Tongue (tissue), 2 donors: ENCODE measurements around the gene INPP5A. TPM values are rescaled to one million over a fixed set of nuclear protein-coding genes. Genes with fewer than 3 reads are reported as not detected.

Source experiments
- DNase-seq: peaks from one replicate; pipeline ENCODE4 v3.0.0-alpha.2; 2015
- total RNA-seq: library from RNA; depleted of rRNA; stranded (reverse); fragments of >200 nt; gene quantifications from one replicate; pipeline ENCODE4 v1.2.3, GENCODE V29; 2014

INPP5A gene
- total RNA-seq, 1 donor from 2014 or later, result 115 TPM

GRCh38 chr10:132535065-132535651 is 2.4 kb upstream of the INPP5A start:
- DNase-seq, result no peak

- DNase-seq, result peak; percentile 38
Measured at GRCh38 chr10:132536241-132536876, 1.2 kb upstream of the INPP5A start.

GRCh38 chr10:132536877-132537683 is 507 bp upstream of the INPP5A start:
- DNase-seq, result peak; percentile 100

DNA sequence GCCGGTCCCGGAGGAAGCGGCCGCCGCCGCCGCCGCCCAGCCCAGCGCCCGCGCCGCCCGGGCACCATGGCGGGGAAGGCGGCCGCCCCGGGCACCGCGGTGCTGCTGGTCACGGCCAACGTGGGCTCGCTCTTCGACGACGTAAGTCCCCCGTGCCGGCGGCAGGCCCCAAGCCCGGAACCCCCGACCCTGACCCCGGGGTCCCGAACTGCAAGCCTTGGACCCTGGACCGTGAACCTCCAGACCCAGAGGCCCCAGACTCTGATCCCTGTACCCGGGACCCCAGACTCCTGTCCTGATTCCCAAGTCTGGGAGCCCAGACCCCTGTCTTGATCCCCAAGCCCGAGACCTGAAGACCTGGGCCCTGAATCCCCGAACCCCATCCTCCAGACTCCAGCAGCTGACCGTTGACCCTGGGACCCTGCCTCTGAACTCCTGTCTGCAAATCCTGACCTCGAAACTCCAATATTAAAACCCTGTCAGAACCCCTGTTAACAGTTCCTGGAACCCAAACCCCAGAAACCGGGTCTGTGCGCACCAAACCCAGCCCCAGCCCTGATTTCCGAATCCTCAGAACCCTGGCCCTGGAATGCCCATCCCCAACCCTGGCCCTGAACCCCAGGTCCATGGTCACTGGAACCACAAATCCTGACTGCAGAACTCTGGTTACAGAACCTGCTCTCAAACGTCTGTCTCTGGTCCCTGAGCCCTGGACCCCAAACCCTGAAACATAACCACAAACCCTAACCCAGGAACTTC is 623 bp downstream of the INPP5A start:
- DNase-seq, result no peak

DNA sequence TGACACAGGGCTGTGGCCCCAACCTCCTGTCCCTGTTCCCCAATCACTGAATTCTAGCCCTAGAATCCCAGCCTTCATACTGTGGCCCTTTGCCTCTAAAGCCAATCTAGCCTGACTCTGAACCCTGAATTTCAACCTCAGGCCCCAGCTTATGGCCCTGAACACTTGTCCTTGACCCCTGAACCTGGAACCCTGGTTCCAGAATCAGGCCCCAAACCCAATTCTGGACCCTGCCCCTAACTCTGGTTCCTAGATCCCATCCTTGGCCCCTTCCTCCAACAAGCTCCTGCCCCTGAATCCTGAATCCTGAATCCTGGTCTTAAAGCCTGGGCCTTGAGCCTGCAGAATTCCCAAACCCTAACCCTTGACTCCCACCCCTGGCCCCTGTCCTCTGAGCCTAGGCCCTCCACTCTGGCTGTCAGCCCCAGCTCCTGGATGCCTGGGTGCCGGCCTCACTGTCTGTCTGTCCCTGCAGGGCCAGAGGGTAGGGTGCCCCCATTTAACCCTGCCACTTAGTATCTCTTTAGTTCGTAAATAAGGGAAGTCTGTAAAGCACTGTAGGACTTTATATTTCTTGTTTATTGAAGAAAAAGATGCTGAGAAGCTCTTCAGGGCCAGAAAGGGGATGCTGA is 1.3 kb downstream of the INPP5A start:
- no peak for DNase-seq

DNA sequence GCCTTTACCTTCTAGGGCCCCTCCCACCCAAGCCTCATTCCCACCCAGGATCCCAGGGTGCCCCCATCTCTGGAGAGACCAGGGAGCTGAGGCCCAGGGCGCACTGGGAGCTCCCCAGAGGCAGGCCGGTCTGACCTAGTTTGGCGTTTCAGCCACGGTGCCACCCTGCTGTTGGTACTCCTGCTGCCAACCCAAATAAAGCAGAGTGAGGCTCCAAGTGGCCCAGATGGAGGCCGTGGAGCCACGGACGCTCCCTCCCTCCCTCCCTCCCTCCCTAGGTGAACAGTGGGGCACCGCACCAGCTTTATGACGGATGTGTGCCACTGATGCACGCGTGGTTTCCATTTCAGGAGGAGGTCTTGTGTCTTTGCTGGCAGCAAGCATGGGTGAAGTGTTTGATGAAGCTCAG is 1.8 kb downstream of the INPP5A start:
- no peak for DNase-seq

DNA sequence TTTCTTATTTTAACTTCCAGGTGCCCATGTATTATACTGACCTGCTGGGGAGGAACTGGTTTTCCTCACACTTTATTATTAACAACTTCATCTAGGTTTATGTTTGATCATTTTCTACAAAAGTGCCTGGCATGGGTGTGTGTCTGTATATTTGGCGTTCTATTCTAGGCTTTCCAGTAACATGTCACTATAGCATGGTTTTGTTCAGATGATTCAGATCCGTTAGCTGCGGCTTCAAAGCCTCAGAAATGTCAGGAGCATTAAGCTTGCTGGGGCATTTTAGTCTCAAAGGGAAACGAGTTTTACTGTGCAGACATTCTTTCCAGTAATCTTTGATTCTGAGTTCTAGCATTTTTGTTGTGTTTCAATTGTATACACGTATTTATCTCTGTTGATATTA is 2.3 kb downstream of the INPP5A start:
- no peak for DNase-seq

GRCh38 chr10:132540456-132540855 is 2.9 kb downstream of the INPP5A start:
- peak; percentile 46 for DNase-seq

- no peak for DNase-seq
Measured at GRCh38 chr10:132541129-132541528, 3.5 kb downstream of the INPP5A start.

- no peak for DNase-seq
Measured at GRCh38 chr10:132541601-132542011, 4.0 kb downstream of the INPP5A start.

DNA sequence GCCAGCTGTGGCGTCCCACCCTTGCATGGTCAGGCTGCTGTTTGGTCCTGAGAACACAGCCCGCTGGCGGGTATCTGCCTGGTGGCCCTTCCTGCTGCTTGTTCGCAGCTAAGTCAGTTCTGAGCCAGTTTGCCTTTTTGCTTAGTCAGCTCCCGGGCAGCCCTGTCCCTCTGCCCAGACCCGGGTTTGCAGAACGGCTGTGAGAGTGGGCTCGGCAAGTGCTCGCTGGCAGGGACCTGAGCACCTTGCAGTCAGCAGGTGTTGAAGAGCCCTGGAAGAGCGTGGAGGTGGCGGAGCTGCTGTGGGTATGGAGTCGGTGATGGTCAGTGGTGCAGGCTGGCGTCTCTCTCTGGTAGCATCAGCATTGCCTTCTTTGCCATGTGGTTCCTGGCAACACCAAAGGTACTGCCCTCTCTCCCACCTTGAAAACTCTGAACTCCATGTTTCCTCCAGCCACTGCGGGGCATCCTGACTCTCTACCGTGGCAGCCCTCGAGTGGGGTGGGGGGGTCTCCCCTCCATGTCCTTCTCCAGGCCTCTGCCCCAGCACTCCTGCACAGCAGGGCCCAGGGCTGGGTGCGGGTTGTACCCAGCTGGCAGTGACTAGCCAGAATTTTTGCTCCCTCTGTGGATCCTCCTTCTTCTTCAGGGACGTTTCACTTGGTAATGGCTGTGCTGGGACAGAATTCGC is 4.6 kb downstream of the INPP5A start:
- DNase-seq, result no peak

DNA sequence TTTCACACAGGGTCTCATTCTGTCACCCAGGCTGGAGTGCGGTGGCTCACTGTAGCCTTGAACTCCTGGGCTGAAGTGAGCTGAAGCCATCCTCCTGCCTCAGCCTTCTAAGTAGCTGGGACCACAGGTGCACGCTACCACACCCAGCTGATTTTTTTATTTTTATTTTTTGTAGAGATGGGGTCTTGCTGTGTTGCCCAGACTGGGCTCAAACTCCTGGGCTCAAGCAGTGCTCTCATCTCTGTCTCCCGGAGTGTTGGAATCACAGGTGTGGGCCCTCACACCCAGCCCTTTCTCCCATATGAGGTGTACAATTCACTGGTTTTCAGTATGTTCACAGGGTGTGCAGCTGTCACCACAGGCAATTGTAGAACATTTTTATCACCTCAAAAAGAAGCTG is 5.2 kb downstream of the INPP5A start:
- no peak for DNase-seq

DNA sequence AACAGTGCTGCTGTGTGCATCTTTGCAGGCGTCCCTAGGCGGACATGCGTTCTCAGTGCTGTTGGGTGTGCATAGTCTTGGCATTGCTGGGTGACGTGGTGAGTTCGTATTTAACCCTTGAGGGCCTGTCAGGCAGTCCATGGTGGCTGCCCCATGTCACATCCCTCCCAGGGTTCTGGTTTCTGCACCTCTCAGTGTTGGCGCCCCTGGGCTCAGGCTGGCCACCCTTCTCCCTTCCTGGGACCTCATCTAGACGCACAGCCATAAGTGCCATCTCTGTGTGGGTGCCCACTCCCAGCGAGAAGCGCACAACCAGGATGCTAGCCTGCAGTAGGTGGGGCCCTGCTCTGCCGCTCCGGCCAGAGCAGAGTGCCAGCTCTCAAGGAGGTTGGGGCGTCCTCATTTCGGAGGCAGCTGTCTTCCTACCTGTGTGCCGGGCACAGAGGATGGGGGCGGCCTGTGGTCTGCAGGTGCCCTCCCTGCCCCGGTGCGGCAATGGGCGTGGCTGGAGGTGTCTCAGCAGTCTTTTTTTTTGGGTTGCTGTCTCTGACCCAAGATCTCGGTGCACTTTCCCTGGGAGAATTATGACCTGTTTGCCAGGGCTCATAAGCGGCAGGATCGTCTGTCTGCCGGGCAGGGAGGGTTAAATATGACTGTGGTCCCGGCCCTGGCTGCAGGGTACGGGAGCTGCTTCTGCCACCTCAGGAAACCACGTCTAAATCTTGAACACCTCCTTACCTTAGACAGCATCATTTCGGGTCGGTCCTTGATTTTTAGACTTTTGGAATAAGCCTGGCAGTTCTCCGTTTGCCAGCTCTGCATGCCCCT is 6.5 kb downstream of the INPP5A start:
- DNase-seq, result no peak

DNA sequence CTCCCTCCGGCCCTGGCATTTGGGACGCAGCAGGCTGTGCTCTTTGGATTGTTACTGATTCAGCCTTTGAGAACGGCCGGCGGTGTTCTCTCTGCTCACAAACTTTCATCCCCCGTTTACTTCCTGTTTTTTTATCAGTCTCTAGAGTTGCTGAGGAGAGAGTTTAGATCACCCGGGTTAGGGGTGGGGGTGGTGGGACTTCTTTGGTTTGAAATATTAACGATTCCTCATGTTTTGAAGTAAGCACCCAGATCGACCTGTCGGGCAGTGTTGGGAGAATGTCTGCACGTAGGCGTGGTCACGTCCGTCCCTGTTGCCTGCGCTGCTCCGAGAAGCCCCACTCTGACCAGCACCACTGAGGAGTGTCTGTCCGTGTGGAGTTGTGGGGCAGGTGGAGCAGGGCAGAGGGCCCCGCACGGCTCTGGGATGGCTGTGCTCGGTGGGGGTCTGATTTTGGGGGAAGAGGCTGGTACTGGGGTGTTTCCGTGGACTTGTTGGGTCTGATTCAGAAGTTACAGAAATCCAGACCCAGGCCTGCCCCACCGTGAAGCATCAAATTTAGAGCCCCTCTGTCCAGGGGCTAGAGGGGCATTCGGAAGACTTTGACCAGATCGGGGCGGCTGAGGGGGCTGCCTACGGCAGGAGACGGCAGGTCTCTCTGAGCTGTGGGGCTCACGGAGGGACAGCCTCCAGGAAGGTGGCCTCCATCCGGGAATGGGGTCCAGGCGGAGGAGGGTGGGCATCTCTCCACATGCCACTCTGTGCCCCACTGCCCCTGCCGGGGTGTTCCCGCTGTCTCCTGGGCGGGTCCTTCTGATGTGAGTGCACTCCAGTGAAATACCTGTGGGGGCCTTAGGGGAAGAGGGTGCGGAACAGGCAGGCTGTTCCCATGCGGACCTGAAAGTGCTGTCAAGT is 7.4 kb downstream of the INPP5A start:
- no peak for DNase-seq

DNA sequence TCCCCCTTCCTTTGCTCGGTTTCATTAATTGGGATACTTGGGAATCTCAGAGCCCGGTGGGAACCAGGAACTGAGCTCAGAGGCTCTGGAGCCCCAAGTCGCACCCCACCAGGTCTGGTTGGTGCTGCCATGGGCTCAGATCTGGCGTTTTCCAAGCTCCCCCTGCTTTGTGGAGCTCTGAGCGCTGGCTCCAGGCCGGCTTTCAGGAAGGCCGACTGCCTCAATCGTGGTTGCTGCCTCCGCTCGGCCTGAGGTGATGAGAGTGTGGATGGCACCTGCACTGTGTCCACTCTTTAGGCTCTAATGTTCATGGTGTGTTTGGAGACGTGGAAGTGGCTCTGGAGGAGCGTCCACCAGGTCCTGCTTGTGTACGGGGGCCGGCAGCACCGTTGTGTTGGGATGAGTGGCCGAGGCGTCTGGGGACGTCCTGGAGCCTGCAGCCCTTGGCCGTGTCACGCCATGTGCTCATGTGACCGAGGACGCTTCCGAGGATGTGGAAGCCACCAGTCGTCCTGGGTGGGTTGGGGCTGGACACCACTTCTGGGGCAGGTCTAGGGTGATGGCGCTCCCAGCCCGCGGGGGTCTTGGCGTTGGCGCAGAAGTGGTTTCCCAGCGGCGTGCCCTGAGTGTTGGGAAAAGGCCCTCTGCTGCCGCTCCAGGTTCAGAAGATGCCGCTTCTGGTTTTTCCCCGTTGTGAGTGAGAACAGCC is 8.2 kb downstream of the INPP5A start:
- no peak for DNase-seq

GRCh38 chr10:132546567-132547420 is 9.2 kb downstream of the INPP5A start:
- DNase-seq, result no peak

DNA sequence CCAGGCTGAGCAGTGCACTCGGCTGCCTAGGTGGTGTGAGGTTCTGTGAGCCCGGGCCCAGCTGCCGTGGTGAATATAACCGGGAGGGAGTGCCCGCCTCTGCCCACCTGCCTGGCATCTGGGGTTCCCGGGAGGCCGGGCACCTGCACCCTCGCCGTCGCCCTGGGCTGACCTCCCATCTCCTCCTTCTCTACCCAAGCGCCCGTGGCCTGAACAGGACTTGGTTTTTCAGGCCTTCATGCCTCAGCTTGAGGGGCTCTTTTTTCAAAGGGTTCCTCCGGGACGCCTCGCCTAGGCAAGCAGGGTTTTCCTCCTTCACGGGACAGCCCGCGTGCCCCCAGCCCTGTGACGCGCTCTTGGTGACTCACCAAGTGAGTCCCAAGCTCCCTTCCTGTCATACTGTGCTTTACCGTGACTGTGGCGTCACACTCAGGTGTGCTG is 9.9 kb downstream of the INPP5A start:
- no peak for DNase-seq
